H9 (cell line): Measurements from ENCODE around the gene PAIP1. TPM values are rescaled to one million over a fixed set of nuclear protein-coding genes. Genes with fewer than 3 reads are reported as not detected.

Source experiments
- DNase-seq: peaks from one replicate; pipeline ENCODE4 v3.0.0-alpha.2; 2017
- H2AFZ ChIP-seq: one replicate; pipeline ENCODE4 v1.6.1; 2013; ENCODE audit warnings: mild to moderate bottlenecking, low read length, control low read depth, moderate library complexity
- H2AK5ac ChIP-seq: 2 replicates; pipeline ENCODE4 v1.6.1; 2013; ENCODE audit warnings: low read length, control low read depth, mixed read lengths; ENCODE audit not compliant: insufficient read length
- H2BK120ac ChIP-seq: one replicate; pipeline ENCODE4 v1.6.1; 2013; ENCODE audit warnings: low read depth, mild to moderate bottlenecking, low read length, control low read depth, inconsistent platforms; ENCODE audit not compliant: poor library complexity, severe bottlenecking
- H2BK12ac ChIP-seq: 2 replicates; pipeline ENCODE4 v1.6.1; 2013; ENCODE audit warnings: low read length, control low read depth, mixed read lengths, low read depth; ENCODE audit not compliant: insufficient read length
- H2BK15ac ChIP-seq: 2 replicates; pipeline ENCODE4 v1.6.1; 2013; ENCODE audit warnings: low read depth, low read length, control low read depth
- H2BK20ac ChIP-seq: one replicate; pipeline ENCODE4 v1.6.1; 2013; ENCODE audit warnings: low read depth, mild to moderate bottlenecking, low read length, control low read depth, inconsistent platforms; ENCODE audit not compliant: poor library complexity, severe bottlenecking
- H2BK5ac ChIP-seq: 2 replicates; pipeline ENCODE4 v1.6.1; 2013; ENCODE audit warnings: low read length, control low read depth, mixed read lengths; ENCODE audit not compliant: insufficient read length
- H3K14ac ChIP-seq: 2 replicates; pipeline ENCODE4 v1.6.1; 2013; ENCODE audit warnings: low read length, control low read depth; ENCODE audit not compliant: insufficient read depth
- H3K18ac ChIP-seq: 2 replicates; pipeline ENCODE4 v1.6.1; 2013; ENCODE audit warnings: low read depth, mild to moderate bottlenecking, mixed read lengths, low read length, control low read depth; ENCODE audit not compliant: insufficient read length
- H3K23ac ChIP-seq: 2 replicates; pipeline ENCODE4 v1.6.1; 2013; ENCODE audit warnings: low read length, control low read depth, mixed read lengths, low read depth; ENCODE audit not compliant: insufficient read length
- H3K23me2 ChIP-seq: 2 replicates; pipeline ENCODE4 v1.6.1; 2013; ENCODE audit warnings: low read depth, mild to moderate bottlenecking, mixed read lengths, low read length, control low read depth; ENCODE audit not compliant: insufficient read length, poor library complexity, severe bottlenecking
- H3K27ac ChIP-seq: 2 replicates; pipeline ENCODE4 v1.5.1; 2013; ENCODE audit warnings: low read length, control low read depth, mixed read lengths, low read depth; ENCODE audit not compliant: insufficient read length
- H3K27me3 ChIP-seq: 2 replicates; pipeline ENCODE4 v1.6.1; 2013; ENCODE audit warnings: low read length, control low read depth, inconsistent platforms; ENCODE audit not compliant: insufficient read depth
- H3K4ac ChIP-seq: 2 replicates; pipeline ENCODE4 v1.6.1; 2013; ENCODE audit warnings: low read depth, mild to moderate bottlenecking, control low read depth, inconsistent platforms, low read length, moderate library complexity
- H3K4me1 ChIP-seq: 2 replicates; pipeline ENCODE4 v1.6.1; 2013; ENCODE audit warnings: low read length, control low read depth, inconsistent platforms; ENCODE audit not compliant: insufficient read depth
- H3K4me2 ChIP-seq: 2 replicates; pipeline ENCODE4 v1.6.1; 2013; ENCODE audit warnings: low read length, control low read depth, mixed read lengths; ENCODE audit not compliant: insufficient read length, insufficient read depth
- H3K56ac ChIP-seq: 2 replicates; pipeline ENCODE4 v1.6.1; 2013; ENCODE audit warnings: low read depth, mild to moderate bottlenecking, mixed read lengths, low read length, control low read depth; ENCODE audit not compliant: insufficient read length
- H3K79me1 ChIP-seq: 2 replicates; pipeline ENCODE4 v1.6.1; 2013; ENCODE audit warnings: low read depth, mild to moderate bottlenecking, moderate library complexity, low read length, control low read depth, inconsistent platforms; ENCODE audit not compliant: insufficient read depth, poor library complexity, severe bottlenecking
- H3K79me2 ChIP-seq: 2 replicates; pipeline ENCODE4 v1.6.1; 2013; ENCODE audit warnings: low read length, control low read depth, inconsistent platforms; ENCODE audit not compliant: insufficient read depth
- H3K9ac ChIP-seq: 2 replicates; pipeline ENCODE4 v1.6.1; 2013; ENCODE audit warnings: low read length, control low read depth, mixed read lengths; ENCODE audit not compliant: insufficient read length; ENCODE audit errors: extremely low read depth
- H3K9me3 ChIP-seq: one replicate; pipeline ENCODE4 v1.6.1; 2013; ENCODE audit warnings: low read depth, low read length, inconsistent platforms; ENCODE audit not compliant: control insufficient read depth
- H3T11ph ChIP-seq: one replicate; pipeline ENCODE4 v1.6.1; 2013; ENCODE audit warnings: mild to moderate bottlenecking, low read length, control low read depth, inconsistent platforms
- H4K20me1 ChIP-seq: one replicate; pipeline ENCODE4 v1.6.1; 2013; ENCODE audit not compliant: control insufficient read depth, insufficient read length, insufficient read depth
- H4K5ac ChIP-seq: 2 replicates; pipeline ENCODE4 v1.6.1; 2013; ENCODE audit warnings: low read depth, mild to moderate bottlenecking, mixed read lengths, low read length, control low read depth; ENCODE audit not compliant: insufficient read length
- H4K8ac ChIP-seq: replicated peaks from 2 replicates; pipeline ENCODE4 v1.6.1; 2013; ENCODE audit warnings: low read length, control low read depth, mixed read lengths, low read depth; ENCODE audit not compliant: insufficient read length
- H4K91ac ChIP-seq: 2 replicates; pipeline ENCODE4 v1.6.1; 2013; ENCODE audit warnings: low read depth, mild to moderate bottlenecking, moderate library complexity, mixed read lengths, low read length, control low read depth; ENCODE audit not compliant: insufficient read length
- H3K27ac Mint-ChIP-seq, 3 experiments: 2 replicates in 2 of 3; 3 replicates in 1 of 3; pipeline ENCODE4 v1.8.0; 2020 to 2021; ENCODE audit warnings: mixed read lengths in 3 of 3, mild to moderate bottlenecking in 1 of 3, moderate library complexity in 1 of 3
- H3K27me3 Mint-ChIP-seq: 2 replicates; pipeline ENCODE4 v1.8.0; 2021; ENCODE audit warnings: low read depth, mild to moderate bottlenecking, moderate library complexity, mixed read lengths
- H3K36me3 Mint-ChIP-seq, 3 experiments: 2 replicates in 2 of 3; 3 replicates in 1 of 3; pipeline ENCODE4 v1.8.0; 2020 to 2021; ENCODE audit warnings: low read depth in 3 of 3, mixed read lengths in 3 of 3; ENCODE audit not compliant: insufficient read depth in 1 of 3
- H3K4me1 Mint-ChIP-seq, 2 experiments: 2 replicates each; pipeline ENCODE4 v1.8.0; 2020; ENCODE audit warnings: mixed read lengths in 2 of 2
- H3K4me3 Mint-ChIP-seq, 2 experiments: 2 replicates in 1 of 2; 3 replicates in 1 of 2; pipeline ENCODE4 v1.8.0; 2020 to 2021; ENCODE audit warnings: mild to moderate bottlenecking in 2 of 2, mixed read lengths in 2 of 2, moderate library complexity in 1 of 2
- H3K9me3 Mint-ChIP-seq, 2 experiments: 2 replicates in 1 of 2; 3 replicates in 1 of 2; pipeline ENCODE4 v1.8.0; 2020; ENCODE audit warnings: mild to moderate bottlenecking in 2 of 2, mixed read lengths in 2 of 2, moderate library complexity in 1 of 2
- CTCF ChIP-seq: fragments of 200-600 bp; sonication (generic); conservative IDR thresholded peaks from 3 replicates; pipeline ENCODE4 v1.8.0; 2021; ENCODE audit warnings: antibody characterized with exemption, mild to moderate bottlenecking
- WGBS: extraction: QIAGEN DNeasy Blood & Tissue Kit; methylation state at CpG from one replicate; pipeline ENCODE4 v1.1.7; 2013; ENCODE audit warnings: missing lambda C conversion rate, low lambda C conversion rate, mixed read lengths; ENCODE audit not compliant: insufficient read length; ENCODE audit errors: extremely low coverage; 5-methylcytosine and 5-hydroxymethylcytosine counted together
- total RNA-seq: library from RNA; stranded (reverse); gene quantifications from 2 replicates; pipeline ENCODE4 v1.2.1, GENCODE V29; 2021

The PAIP1 gene
- total RNA-seq, 1 experiment from 2014 or later = 92.9 TPM

- no peak overlapping the region for H2BK5ac ChIP-seq
- H3K18ac ChIP-seq = no peak overlapping the region
- H3K9me3 ChIP-seq = no peaks in the 10 kb centered on the region
- no peaks in the 10 kb centered on the region for H3K27me3 ChIP-seq
- H3K9ac ChIP-seq = no peak overlapping the region
- no peak overlapping the region for H3K27ac Mint-ChIP-seq
- no peaks in the 10 kb centered on the region for H3K4me1 ChIP-seq
- H3T11ph ChIP-seq = no peak overlapping the region
- H3K56ac ChIP-seq = no peak overlapping the region
- no peak overlapping the region for H2BK12ac ChIP-seq
- peaks cover 3% of the 10 kb centered on the region; the same call in 1 of the 2 replicates for H3K27me3 Mint-ChIP-seq
- no peak overlapping the region for H3K14ac ChIP-seq
- H3K36me3 Mint-ChIP-seq = peaks cover 11 to 28% (median 19%) of the 10 kb centered on the region in 3 experiments
- H3K9me3 Mint-ChIP-seq = peaks cover 0 to 4% of the 10 kb centered on the region in 2 experiments; a peak in 2 of 5 replicates
- peaks cover 25 to 27% of the 10 kb centered on the region in 2 experiments for H3K4me1 Mint-ChIP-seq
- H2BK15ac ChIP-seq = no peak overlapping the region
- TF ChIP-seq CTCF = no peak
- H3K23ac ChIP-seq = no peak overlapping the region
- H3K27ac ChIP-seq = no peak overlapping the region
- H2AFZ ChIP-seq = no peak overlapping the region
- no CpG with 5 or more reads among the region's 3 CpGs for WGBS
- no peak overlapping the region for H4K8ac ChIP-seq
- no peak overlapping the region for H3K4me3 Mint-ChIP-seq
- no peak for DNase-seq
- H2AK5ac ChIP-seq = no peak overlapping the region
- no peak overlapping the region for H4K5ac ChIP-seq
- no peak overlapping the region for H2BK20ac ChIP-seq
- H3K79me1 ChIP-seq = no peaks in the 10 kb centered on the region
- H3K4me2 ChIP-seq = no peak overlapping the region
- no peak overlapping the region for H4K91ac ChIP-seq
- H3K79me2 ChIP-seq = no peaks in the 10 kb centered on the region
- H2BK120ac ChIP-seq = no peak overlapping the region
- no peak overlapping the region for H3K4ac ChIP-seq
- no peaks in the 10 kb centered on the region for H4K20me1 ChIP-seq
- peaks cover 13% of the 10 kb centered on the region for H3K23me2 ChIP-seq
Measured at GRCh38 chr5:43606351-43606750, 49.5 kb upstream of the PAIP1 start.
